Endothelial cell of umbilical vein (primary cell): ENCODE measurements around the gene MYL5. TPM values are rescaled to one million over a fixed set of nuclear protein-coding genes. Genes with fewer than 3 reads are reported as not detected.

Experiments
- BruUV-seq: library from RNA; stranded (reverse); fragments of 400-500 nt; replicated peaks from 2 replicates; lab custom pipeline; 2021; lab: Mats Ljungman, UMichigan
- CTCF ChIA-PET: fragments of 300-600, 350-600 bp; sonication (Branson Sonifier 250); formaldehyde crosslinking; loops from one replicate; lab custom pipeline; 2021; ENCODE audit warnings: antibody characterized with exemption, inconsistent platforms; lab: Charles Lee
- POLR2A ChIA-PET: fragments of 300-600, 350-600 bp; sonication (Branson Sonifier 250); formaldehyde crosslinking; loops from one replicate; lab custom pipeline; 2021; ENCODE audit warnings: antibody characterized with exemption, inconsistent platforms; lab: Charles Lee
- DNase-seq: peaks from one replicate; pipeline ENCODE4 v3.0.0-alpha.2; 2011; ENCODE audit warnings: low read depth, low spot score
- FAIRE-seq: peaks from 2 replicates; lab custom pipeline; 2011; peaks lifted over from hg19 to GRCh38; lab: Jason Lieb, UNC
- H2AFZ ChIP-seq: 2 replicates; pipeline ENCODE4 v1.6.0; 2012; ENCODE audit warnings: low read depth, low read length, control low read depth, inconsistent platforms
- H3K27ac ChIP-seq: 2 replicates; pipeline ENCODE4 v1.5.1; 2011; ENCODE audit warnings: low read depth, mild to moderate bottlenecking, control low read depth, low read length, moderate library complexity; ENCODE audit not compliant: insufficient read depth
- H3K27me3 ChIP-seq, 2 experiments: 2 replicates each; pipeline versions ENCODE4 v1.6.0 to v1.6.1; 2011; ENCODE audit warnings: low read length in 2 of 2, mixed read lengths in 1 of 2; ENCODE audit not compliant: control insufficient read depth in 2 of 2, insufficient read depth in 2 of 2
- H3K36me3 ChIP-seq, 2 experiments: 2 replicates in 1 of 2; 3 replicates in 1 of 2; pipeline ENCODE4 v1.5.1; 2011; ENCODE audit warnings: low read length in 2 of 2, mild to moderate bottlenecking in 1 of 2, moderate library complexity in 1 of 2; ENCODE audit not compliant: control insufficient read depth in 2 of 2, insufficient read depth in 2 of 2; ENCODE audit errors: extremely low read depth in 1 of 2
- H3K4me1 ChIP-seq: 3 replicates; pipeline ENCODE4 v1.5.1; 2011; ENCODE audit warnings: mild to moderate bottlenecking, low read length; ENCODE audit not compliant: control insufficient read depth, insufficient read depth; ENCODE audit errors: extremely low read depth
- H3K4me2 ChIP-seq: 2 replicates; pipeline ENCODE4 v1.6.1; 2011; ENCODE audit warnings: low read length, control low read depth, mixed read lengths; ENCODE audit not compliant: insufficient read depth
- H3K4me3 ChIP-seq, 3 experiments: fragments of 200-600 bp in 1 of 3; sonication (generic), shearing (Covaris generic) in 1 of 3; replicated peaks in 1 of 3; 2 replicates each; pipeline ENCODE4 v1.5.1; 2011 to 2016; ENCODE audit warnings: control low read depth in 3 of 3, low read length in 3 of 3, mild to moderate bottlenecking in 2 of 3, inconsistent platforms in 1 of 3, low read depth in 1 of 3, moderate library complexity in 1 of 3; ENCODE audit not compliant: insufficient read depth in 1 of 3
- H3K79me2 ChIP-seq: 2 replicates; pipeline ENCODE4 v1.6.0; 2012; ENCODE audit warnings: low read length, inconsistent platforms; ENCODE audit not compliant: control insufficient read depth, insufficient read depth
- H3K9ac ChIP-seq: replicated peaks from 2 replicates; pipeline ENCODE3; 2011; ENCODE audit warnings: low read length, control low read depth; ENCODE audit not compliant: insufficient read depth; ENCODE audit errors: extremely low read depth
- H3K9me1 ChIP-seq: replicated peaks from 3 replicates; pipeline ENCODE4 v1.6.0; 2011; ENCODE audit warnings: mild to moderate bottlenecking, low read length; ENCODE audit not compliant: control insufficient read depth, insufficient read depth; ENCODE audit errors: extremely low read depth
- H3K9me3 ChIP-seq: replicated peaks from 2 replicates; pipeline ENCODE4 v1.5.1; 2012; ENCODE audit warnings: low read length, inconsistent platforms; ENCODE audit not compliant: control insufficient read depth, insufficient read depth
- H4K20me1 ChIP-seq: replicated peaks from 2 replicates; pipeline ENCODE3; 2011; ENCODE audit warnings: mild to moderate bottlenecking, low read length; ENCODE audit not compliant: control insufficient read depth, insufficient read depth; ENCODE audit errors: extremely low read depth
- EZH2 ChIP-seq: IDR thresholded peaks from 2 replicates; pipeline ENCODE4 v1.6.1; 2012; ENCODE audit warnings: borderline replicate concordance, low read depth, mild to moderate bottlenecking, moderate library complexity, low read length, inconsistent platforms; ENCODE audit not compliant: severe bottlenecking
- FOS ChIP-seq: IDR thresholded peaks from 2 replicates; pipeline ENCODE4 v1.6.1; 2011; ENCODE audit warnings: mild to moderate bottlenecking, low read length, moderate library complexity, borderline replicate concordance; ENCODE audit not compliant: insufficient read depth
- GATA2 ChIP-seq: IDR thresholded peaks from 2 replicates; pipeline ENCODE4 v1.7.0; 2011; ENCODE audit warnings: low read depth, mild to moderate bottlenecking, moderate library complexity, mixed read lengths, low read length; ENCODE audit not compliant: insufficient read length, insufficient read depth
- JUN ChIP-seq: IDR thresholded peaks from 2 replicates; pipeline ENCODE4 v1.6.1; 2011; ENCODE audit warnings: borderline replicate concordance, low read depth; ENCODE audit not compliant: insufficient read length, insufficient read depth
- MYC ChIP-seq: IDR thresholded peaks from one replicate; pipeline ENCODE4 v1.6.1; 2011; ENCODE audit warnings: mild to moderate bottlenecking, low read depth, low read length
- POLR2A ChIP-seq: IDR thresholded peaks from 2 replicates; pipeline ENCODE4 v1.6.1; 2012; ENCODE audit warnings: low read depth, mild to moderate bottlenecking, control low read depth, low read length
- POLR2AphosphoS5 ChIP-seq: IDR thresholded peaks from 2 replicates; pipeline ENCODE4 v1.6.1; 2012; ENCODE audit warnings: low read depth, mild to moderate bottlenecking, control low read depth, low read length, moderate library complexity; ENCODE audit not compliant: insufficient read depth
- dilution Hi-C: fragments of 300-500 bp; cut with MboI; formaldehyde crosslinking; loops from one replicate; pipeline ENCODE4 v1.15.0; 2019; ENCODE audit warnings: low sequenced_read_pairs; ENCODE audit not compliant: extremely low pct_ligation_motif_present
- intact Hi-C: fragments of 100-400 bp; cut with micrococcal nuclease; formaldehyde crosslinking; loops from one replicate; pipeline ENCODE4 v1.10.0; 2022
- polyA plus RNA-seq, 4 experiments: library from polyadenylated mRNA; depleted of rRNA in 3 of 4; stranded (reverse) in 3 of 4; unstranded in 1 of 4; fragments of >200 nt; gene quantifications; 2 replicates each; pipeline versions ENCODE4 v1.2.1 to v1.2.3, GENCODE V29; 2011 to 2012; ENCODE audit warnings: missing spikeins in 1 of 4
- total RNA-seq: library from RNA; stranded (reverse); gene quantifications from 2 replicates; pipeline ENCODE4 v1.2.3, GENCODE V29; 2021
- TF ChIP-seq, protein P1 (sequence below): IDR thresholded peaks from 2 replicates; pipeline ENCODE4 v1.6.1; 2011; ENCODE audit not compliant: insufficient read depth, insufficient read length
- TF ChIP-seq, protein P2 (sequence below), 2 donors: IDR thresholded peaks; 1 replicate in 1 of 2; 2 replicates in 1 of 2; pipeline ENCODE4 v1.5.1; 2011; ENCODE audit warnings: low read length in 2 of 2, mild to moderate bottlenecking in 2 of 2, moderate library complexity in 2 of 2, control low read depth in 1 of 2, inconsistent platforms in 1 of 2, low read depth in 1 of 2; ENCODE audit not compliant: insufficient read depth in 1 of 2; ENCODE audit errors: extremely low read depth in 1 of 2

The MYL5 gene
- total and polyA plus RNA-seq, 2 donors (not counting 3 experiments of a cell fraction or from before 2014, with no cell fraction given), result 12.3 to 13.4 TPM

DNA sequence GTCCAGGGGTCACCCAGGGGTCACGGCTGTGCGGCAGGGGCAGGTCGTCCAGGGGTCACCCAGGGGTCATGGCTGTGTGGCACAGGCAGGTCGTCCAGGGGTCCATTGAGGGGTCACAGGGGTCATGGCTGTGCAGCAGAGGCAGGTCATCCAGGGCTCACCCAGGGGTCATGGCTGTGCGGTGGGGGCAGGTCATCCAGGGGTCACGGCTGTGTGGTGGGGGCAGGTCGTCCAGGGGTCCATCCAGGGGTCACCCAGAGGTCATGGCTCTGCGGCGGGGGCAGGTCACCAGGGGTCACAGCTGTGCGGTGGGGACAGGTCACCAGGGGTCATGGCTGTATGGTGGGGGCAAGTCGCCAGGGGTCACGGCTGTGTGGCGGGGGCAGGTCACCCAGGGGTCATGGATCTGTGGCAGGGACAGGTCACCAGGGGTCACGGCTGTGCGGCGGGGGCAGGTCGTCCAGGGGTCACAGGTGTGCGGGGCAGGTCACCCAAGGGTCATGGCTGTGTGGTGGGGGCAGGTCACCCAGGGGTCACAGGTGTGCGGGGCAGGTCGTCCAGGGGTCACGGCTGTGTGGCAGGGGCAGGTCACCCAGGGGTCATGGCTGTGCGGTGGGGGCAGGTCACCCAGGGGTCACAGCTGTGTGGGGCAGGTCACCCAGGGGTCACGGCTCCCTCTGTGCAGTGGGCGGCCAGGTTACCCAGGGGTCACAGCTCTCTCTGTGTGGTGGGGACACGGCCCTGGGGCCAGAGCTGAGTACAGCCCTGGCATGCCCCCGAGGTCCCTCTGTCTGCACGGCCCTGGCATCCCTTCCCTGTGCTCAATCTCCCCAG is 16.3 kb upstream of the MYL5 start:
- no peaks in the 10 kb centered on the region for H4K20me1 ChIP-seq
- no peak for FAIRE-seq
- H3K4me3 ChIP-seq, result no peak overlapping the region
- intact Hi-C loops (no loop called here), dilution Hi-C loops (no loop called here)
- BruUV-seq, result no TSS peak
- H3K9me3 ChIP-seq, result no peaks in the 10 kb centered on the region
- H3K79me2 ChIP-seq, result no peaks in the 10 kb centered on the region
- ChIA-PET CTCF (no interaction called here), POLR2A (no interaction called here)
- no peak for DNase-seq
- H3K27me3 ChIP-seq, result no peaks in the 10 kb centered on the region
- H2AFZ ChIP-seq, result no peak overlapping the region
- no peak overlapping the region for H3K4me2 ChIP-seq
- H3K4me1 ChIP-seq, result no peaks in the 10 kb centered on the region
- TF ChIP-seq, protein P1, sequence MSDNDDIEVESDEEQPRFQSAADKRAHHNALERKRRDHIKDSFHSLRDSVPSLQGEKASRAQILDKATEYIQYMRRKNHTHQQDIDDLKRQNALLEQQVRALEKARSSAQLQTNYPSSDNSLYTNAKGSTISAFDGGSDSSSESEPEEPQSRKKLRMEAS, result no peak
- no peak for TF ChIP-seq EZH2
- TF ChIP-seq, protein P2, sequence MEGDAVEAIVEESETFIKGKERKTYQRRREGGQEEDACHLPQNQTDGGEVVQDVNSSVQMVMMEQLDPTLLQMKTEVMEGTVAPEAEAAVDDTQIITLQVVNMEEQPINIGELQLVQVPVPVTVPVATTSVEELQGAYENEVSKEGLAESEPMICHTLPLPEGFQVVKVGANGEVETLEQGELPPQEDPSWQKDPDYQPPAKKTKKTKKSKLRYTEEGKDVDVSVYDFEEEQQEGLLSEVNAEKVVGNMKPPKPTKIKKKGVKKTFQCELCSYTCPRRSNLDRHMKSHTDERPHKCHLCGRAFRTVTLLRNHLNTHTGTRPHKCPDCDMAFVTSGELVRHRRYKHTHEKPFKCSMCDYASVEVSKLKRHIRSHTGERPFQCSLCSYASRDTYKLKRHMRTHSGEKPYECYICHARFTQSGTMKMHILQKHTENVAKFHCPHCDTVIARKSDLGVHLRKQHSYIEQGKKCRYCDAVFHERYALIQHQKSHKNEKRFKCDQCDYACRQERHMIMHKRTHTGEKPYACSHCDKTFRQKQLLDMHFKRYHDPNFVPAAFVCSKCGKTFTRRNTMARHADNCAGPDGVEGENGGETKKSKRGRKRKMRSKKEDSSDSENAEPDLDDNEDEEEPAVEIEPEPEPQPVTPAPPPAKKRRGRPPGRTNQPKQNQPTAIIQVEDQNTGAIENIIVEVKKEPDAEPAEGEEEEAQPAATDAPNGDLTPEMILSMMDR (IDR thresholded peaks at IDR 0.05; ENCODE audit: extremely low read depth in 1 of 2, insufficient read depth in 1 of 2, low read depth in 1 of 2, low read length in 2 of 2), result no peak
- TF ChIP-seq JUN, result no peak
- no peak for TF ChIP-seq POLR2AphosphoS5
- no peak for TF ChIP-seq GATA2
- TF ChIP-seq FOS, result no peak
- no peak for TF ChIP-seq MYC
- TF ChIP-seq POLR2A, result no peak
- H3K36me3 ChIP-seq, result no peaks in the 10 kb centered on the region
- no peaks in the 10 kb centered on the region for H3K9me1 ChIP-seq
- no peak overlapping the region for H3K27ac ChIP-seq
- no peak overlapping the region for H3K9ac ChIP-seq
